Measurements from ENCODE around the gene CLEC16A.

GRCh38 chr16:11143372-11144035, 199.1 kb downstream of the CLEC16A start:
- TF ChIP-seq REST (IDR thresholded peaks at IDR 0.05; ENCODE audit: low read depth) (no peak), YY1 (IDR thresholded peaks at IDR 0.05; ENCODE audit: low read depth) (no peak), RAD21 (IDR thresholded peaks at IDR 0.05; ENCODE audit: low read depth) (no peak), ZBTB7A (IDR thresholded peaks at IDR 0.05; ENCODE audit: low read depth) (no peak), TCF12 (IDR thresholded peaks at IDR 0.05; ENCODE audit: low read depth) (no peak), TAF1 (IDR thresholded peaks at IDR 0.05; ENCODE audit: low read depth) (no peak), MAX (IDR thresholded peaks at IDR 0.05) (no peak), FOXM1 (IDR thresholded peaks at IDR 0.05; ENCODE audit: borderline replicate concordance, low read depth) (no peak), TEAD4 (IDR thresholded peaks at IDR 0.05) (no peak), EP300 (IDR thresholded peaks at IDR 0.05; ENCODE audit: borderline replicate concordance) (no peak), EGR1 (IDR thresholded peaks at IDR 0.05) (no peak), CEBPB (IDR thresholded peaks at IDR 0.05) (no peak), NFIC (IDR thresholded peaks at IDR 0.05) (no peak)
